MM.1S (cell line): ENCODE measurements around the gene CTNNA2.

Source experiments
- EZH2 ChIP-seq: fragments of 300-600 bp; sonication (generic); optimal IDR thresholded peaks from 2 replicates; pipeline ENCODE3; 2017; ENCODE audit warnings: low read depth, mild to moderate bottlenecking, antibody characterized with exemption, low read length, mixed read lengths
- TF ChIP-seq, protein P1 (sequence below): fragments of 300-600 bp; sonication (generic); IDR thresholded peaks from 2 replicates; pipeline ENCODE4 v1.5.1; 2016; ENCODE audit warnings: antibody characterized with exemption, low read length, mixed read lengths

DNA sequence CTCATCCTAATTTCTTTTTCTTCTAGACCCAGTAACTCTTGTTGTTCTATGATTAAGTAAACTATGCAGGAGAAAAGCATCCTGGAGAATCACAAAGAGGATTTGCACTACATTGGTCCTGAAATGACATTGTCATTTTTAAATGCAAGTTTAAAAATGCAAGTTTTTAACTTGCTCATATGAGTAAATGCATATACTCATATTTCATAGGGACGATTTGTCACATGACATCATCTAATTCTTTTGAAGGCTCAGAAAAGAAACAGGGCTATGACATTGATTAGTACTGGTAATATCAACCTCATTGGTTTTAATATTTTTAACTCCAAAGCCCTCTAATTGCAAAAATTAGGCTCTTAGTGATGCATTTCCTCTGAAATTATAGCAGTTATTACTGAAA, 467.3 kb downstream of the CTNNA2 start:
- TF ChIP-seq, protein P1, sequence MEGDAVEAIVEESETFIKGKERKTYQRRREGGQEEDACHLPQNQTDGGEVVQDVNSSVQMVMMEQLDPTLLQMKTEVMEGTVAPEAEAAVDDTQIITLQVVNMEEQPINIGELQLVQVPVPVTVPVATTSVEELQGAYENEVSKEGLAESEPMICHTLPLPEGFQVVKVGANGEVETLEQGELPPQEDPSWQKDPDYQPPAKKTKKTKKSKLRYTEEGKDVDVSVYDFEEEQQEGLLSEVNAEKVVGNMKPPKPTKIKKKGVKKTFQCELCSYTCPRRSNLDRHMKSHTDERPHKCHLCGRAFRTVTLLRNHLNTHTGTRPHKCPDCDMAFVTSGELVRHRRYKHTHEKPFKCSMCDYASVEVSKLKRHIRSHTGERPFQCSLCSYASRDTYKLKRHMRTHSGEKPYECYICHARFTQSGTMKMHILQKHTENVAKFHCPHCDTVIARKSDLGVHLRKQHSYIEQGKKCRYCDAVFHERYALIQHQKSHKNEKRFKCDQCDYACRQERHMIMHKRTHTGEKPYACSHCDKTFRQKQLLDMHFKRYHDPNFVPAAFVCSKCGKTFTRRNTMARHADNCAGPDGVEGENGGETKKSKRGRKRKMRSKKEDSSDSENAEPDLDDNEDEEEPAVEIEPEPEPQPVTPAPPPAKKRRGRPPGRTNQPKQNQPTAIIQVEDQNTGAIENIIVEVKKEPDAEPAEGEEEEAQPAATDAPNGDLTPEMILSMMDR: no peak
- TF ChIP-seq EZH2: no peak
